Measurements from ENCODE around the gene INKA1.
A peak's percentile ranks its signal among the peaks of the same experiment; 100 is the strongest.

The INKA1 gene

DNA sequence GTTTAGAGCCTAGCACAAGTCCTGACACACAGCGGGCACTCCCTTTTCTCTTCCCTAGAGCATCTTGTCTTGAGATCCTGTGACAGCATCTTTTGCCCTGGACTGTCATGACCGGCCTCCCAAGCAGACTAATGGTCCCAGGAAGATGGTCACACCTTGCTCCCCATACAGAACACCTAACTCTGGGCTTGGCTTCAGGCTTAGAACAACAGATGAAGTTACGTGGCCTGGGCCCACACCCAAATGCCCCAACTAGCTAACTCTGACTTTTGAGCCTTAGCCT lies 15.9 kb upstream of the INKA1 start:
- DNase-seq: no peak

DNA sequence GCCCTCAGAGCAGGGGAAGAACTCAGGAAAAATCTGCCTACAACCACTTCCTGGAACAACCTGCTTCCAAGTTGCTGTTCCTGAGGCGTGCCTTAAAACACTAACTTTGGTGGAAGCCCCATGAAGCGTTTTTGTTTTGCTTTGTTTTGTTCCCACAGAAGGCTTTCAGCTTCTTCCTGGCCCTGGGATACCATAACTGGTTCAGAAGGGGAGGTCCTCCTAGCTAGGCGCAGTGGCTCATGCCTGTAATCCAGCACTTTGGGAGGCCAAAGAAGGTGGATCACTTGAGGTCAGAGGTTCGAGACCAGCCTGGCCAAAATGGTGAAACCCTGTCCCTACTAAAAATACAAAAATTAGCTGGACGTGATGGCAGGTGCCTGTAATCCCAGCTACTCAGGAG lies 15.5 kb upstream of the INKA1 start:
- DNase-seq: no peak

GRCh38 chr3:49788056-49788455 lies 15.0 kb upstream of the INKA1 start:
- DNase-seq: no peak

DNA sequence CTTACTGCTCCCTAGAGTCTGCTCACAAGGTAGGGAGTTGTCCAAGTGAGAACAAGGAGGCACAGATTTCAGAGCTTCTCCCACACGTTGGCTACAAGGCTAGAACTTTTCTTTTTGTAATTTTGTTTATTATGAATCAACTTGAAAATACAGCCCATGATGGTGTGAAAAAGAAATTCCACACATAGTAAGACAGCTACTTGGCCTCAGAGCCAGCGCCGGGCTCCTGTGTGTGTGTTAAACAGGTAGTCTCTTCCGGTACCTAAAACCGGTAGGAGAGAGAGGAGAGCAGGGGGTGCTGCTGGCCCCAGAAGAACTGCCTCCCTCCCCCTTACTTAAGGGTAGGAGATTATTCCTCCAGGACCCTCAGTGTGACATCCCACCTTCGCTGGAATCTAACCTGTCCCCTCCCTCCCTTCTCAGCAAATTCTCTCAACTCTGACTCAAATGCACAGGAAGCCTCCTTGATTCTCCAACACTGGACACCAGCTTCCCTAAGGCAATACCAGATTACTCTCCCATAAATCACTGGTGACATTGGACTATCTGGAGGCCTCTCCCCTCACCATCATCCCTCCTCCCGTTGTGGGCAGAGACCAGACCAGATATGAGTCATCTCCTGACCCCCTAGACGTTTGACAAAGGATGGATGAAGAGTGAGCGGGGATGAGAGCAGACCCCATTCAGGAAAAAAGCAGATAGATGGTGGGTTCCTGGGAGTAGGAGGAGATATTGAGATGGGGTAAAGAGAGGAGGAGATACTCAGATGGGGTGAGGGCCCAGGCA lies 12.2 kb upstream of the INKA1 start:
- no peak for DNase-seq

DNA sequence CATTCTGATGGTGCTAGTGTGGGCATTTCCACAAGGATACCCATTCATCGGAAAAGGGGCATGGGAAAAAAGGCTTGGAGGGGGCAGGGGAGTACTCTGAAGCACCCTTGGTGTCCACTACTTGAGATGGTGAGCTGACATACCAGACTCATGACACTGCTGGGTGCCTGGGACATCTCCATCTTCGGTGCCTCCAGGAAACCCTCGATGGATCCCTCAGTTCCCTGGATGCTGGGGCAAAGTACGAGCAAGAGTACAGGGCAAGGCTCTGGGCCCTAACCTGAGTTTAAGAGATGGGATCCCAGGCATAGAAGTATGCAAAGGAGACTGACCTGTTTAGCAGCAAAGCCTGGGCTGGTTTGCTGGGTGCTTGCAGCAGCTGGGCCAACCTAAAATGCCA lies 11.5 kb upstream of the INKA1 start:
- no peak for DNase-seq

- no peak for DNase-seq
Observed at GRCh38 chr3:49792371-49793150, 10.5 kb upstream of the INKA1 start.

DNA sequence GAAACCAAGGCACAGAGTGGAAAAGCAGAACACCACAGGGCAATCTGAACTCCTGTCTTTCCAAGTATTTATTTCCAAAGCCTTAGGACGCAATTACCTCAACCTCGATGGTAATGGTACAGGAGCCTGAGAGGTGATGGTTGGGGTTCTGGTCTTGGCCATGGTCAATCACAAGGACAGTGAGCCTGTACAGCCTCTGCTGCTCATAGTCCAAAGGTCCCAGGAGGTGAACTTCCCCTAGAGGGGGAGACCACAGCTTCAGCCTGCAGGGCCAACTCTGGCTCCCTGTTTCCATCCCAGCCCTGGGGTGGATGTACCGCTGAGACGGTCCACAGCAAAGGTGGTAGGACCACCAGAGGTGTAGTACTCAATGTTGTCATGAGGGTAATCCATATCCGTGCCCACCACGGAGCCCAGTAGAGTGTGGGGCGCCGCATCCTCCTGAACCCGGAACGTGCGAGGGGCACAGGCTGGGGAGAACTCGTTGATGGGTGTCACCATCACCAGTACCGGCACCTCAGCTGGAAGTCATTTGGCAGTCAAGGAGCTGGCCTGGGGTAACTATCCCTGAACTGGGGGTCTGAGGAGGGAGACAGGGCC lies 9.5 kb upstream of the INKA1 start:
- DNase-seq: no peak

- DNase-seq: no peak
Observed at GRCh38 chr3:49794431-49794830, 8.6 kb upstream of the INKA1 start.

DNA sequence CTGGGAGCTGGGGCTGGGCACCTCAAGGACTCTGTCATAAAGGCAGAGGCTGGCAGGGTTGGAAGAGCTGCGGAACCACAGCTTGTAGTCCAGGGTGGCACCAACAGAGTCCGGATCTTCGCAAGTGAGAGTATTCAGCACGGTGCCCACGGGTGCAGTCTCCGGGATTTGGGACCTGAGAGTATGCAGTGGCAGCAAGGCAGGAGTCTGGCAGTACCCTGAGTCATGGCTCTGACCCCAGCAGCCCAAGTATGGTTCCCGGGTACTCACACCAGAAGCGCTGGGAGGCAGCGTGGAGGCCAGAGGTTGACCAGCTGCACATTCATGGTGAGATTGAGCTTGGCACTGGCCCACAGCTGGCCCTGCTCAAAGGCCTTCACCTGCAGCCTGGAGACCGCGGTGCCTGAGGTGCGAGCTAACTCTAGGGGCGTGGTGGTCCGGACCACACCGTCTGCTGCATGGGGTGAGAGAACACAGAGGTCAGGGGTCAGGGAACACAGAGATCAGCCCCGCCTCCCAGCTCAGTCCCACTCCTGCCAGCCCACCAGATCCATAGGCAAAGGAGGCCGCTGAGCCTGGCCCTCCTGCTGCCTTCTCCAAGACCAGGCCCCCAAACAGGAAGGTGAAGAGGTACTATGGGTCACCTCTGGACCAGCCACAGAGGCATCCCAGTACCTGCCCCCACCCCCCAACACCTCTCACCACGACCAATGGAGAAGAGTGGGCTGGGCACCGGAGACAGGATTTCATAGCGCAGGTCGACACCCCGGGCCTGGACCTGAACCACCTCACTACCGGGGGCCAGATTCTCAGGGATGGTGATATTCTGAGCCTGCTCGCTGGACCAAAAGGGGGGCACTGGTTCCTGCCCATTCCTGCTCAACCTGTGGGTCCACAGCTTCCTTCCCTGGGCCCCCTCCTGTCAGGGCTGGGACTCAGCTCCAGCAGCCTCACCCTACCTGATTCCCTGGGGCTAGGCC lies 7.8 kb upstream of the INKA1 start:
- no peak for DNase-seq

DNA sequence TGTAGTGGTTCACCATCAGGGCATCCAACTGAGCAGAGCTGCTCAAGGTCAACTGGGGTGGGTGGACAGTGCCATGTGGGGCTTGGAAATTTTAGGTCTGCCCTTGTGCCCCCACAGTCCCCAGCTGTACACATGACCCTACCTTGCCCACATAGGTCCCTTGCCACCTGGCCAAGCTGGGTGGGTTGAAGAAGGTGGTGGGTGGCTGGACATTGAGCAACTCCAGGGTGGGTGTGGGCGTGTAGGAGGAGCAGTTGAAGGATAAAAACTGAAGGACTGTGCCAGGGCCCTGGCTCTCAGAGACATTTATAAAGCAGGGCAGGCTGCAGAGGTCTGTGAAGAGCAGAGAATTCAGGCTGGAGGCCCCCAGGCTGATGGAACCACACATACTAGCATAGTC lies 4.0 kb upstream of the INKA1 start:
- DNase-seq: no peak

DNA sequence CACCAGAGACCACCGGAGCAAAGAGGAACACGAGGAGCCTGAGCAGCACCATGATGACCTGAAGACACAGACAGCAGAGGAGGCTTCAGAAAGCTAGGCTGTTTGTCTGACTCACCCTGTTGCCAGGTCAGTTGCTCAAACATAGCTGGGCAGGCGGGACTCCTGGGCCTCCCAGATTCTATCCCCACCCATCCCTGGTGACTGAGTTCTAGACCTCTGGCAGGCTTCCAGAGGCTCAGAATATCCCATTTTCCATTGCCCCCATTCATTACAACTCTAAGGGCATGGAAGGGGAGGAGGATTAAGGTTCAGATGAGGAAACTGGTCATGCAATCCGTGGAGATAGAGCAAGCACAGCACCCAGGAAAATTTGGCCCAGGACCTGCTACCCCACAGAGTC lies 3.3 kb upstream of the INKA1 start, which contains the start of gene CDHR4:
Gene CDHR4, minus strand, starts transcription at position 113 of the 400 bp plus-strand sequence. Its CDS starts 61 bp downstream, at position 52.
- no peak for DNase-seq

DNA sequence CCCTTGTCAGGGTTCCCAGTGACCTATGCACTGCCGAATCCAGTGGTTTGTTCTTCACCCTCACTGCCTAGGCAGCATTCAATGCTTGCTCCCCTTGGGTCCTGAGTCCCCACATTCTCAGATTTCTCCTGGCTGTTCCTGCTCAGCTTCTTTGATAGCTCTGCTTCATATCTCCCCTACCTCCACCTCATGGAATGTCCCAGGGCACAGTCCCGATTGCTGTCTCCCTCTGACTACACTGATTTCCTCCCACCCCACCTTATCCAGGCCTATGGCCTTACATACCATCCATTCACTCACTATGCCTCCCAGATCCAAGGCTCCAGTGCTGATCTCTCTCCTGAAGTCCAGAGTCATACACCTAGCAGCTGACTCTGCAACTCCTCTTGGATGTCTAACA lies 1.9 kb upstream of the INKA1 start:
- DNase-seq: no peak

GRCh38 chr3:49803465-49804140 lies 542 bp downstream of the INKA1 start:
- DNase-seq: peak; percentile 39

DNA sequence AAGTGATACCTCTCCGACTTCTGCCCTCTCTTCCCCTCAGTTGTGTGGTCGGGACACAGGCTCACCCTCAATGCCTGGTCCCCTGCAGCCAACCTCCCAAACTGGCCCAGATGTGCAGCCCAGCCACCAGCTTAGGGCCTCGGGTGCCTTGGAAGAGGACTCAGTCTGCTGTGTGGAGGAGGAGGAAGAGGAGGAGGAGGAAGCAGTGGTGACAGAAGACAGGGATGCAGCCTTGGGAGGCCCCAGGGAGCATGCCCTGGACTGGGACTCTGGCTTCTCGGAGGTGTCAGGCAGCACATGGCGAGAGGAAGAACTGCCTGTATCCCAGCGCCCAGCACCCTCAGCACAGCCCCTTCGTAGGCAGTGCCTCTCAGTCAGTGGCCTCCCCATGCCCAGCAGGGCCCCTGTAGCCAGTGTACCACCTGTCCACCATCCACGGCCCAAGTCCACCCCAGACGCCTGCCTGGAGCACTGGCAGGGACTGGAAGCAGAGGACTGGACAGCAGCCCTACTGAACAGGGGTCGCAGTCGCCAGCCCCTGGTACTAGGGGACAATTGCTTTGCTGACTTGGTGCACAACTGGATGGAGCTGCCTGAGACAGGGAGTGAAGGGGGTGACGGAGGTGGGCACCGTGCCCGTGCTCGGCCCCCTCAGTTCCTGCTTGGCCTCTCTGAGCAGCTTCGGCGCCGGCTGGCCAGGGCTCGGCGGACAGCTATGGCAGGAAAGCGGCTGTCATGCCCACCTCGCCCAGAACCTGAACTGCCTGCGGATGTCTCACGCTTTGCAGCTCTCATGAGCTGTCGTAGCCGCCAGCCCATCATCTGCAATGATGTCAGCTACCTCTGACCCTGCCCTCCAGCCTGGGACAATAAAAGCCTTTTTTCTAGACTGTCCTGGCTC lies 1.3 kb downstream of the INKA1 start:
- DNase-seq: no peak

GRCh38 chr3:49805367-49805782 lies 2.3 kb downstream of the INKA1 start:
- DNase-seq: no peak

- DNase-seq: no peak
Observed at GRCh38 chr3:49805897-49806701, 3.0 kb downstream of the INKA1 start.

DNA sequence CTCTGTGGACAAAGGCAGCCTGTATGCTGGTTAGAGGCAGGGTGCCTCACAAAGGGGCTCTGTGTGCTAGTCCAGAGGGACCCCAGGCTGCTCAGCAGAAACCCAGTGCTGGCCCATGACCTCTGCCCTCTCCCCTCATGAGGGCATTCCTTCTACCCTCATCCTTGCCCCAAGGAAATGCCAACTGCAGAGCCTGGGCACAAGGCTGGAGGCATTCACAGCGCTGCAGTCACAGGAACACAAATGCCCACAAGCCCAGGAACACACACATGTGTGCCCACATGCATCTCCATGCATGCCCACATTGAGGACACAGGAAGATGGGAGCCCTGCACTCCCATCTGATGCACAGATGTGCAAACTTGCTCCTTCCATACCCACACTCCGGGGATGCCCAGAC lies 3.8 kb downstream of the INKA1 start:
- no peak for DNase-seq

GRCh38 chr3:49807431-49808114 lies 4.5 kb downstream of the INKA1 start:
- DNase-seq: no peak

DNA sequence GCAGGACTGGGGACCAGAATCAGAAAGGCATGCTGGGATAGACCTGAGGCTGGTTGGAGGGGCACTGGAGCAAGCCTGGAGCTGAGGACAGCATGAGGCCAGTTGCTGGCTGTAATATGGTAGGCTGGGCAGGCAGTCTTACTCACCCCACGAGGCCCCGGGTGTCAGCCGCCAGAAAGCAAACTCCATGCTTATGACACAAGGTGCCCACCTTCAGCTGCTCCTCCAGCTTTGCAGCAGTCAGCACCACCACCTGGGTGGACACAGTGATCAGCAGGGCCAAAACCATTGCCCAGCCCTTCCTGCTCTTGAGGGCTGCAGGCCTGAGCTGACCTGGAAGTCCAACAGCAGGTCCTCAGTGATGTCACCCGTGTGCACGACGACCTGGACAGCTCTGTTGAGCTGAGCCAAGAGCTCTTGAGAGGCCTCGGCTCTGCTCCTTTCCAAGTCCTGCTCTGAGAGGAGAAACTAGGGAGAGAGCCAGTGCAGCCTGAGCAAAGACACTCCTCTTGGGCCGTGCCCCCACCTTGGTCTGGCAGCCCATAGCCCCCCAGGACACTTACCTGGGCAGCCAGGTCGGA lies 9.9 kb downstream of the INKA1 start:
- DNase-seq: no peak

Measured in NCI-H510A (cell line).